Progenitor cell of endocrine pancreas (in vitro differentiated cells): Measurements from ENCODE around the gene SPPL3. TPM values are rescaled to one million over a fixed set of nuclear protein-coding genes. Genes with fewer than 3 reads are reported as not detected.

ENCODE experiments used
- DNase-seq: peaks from one replicate; pipeline ENCODE4 v3.0.0; 2021; ENCODE audit warnings: low spot score; ENCODE audit not compliant: unreplicated experiment
- H3K27ac Mint-ChIP-seq: 2 replicates; pipeline ENCODE4 v1.8.0; 2021; ENCODE audit warnings: mild to moderate bottlenecking, moderate library complexity, mixed read lengths
- H3K27me3 Mint-ChIP-seq: 2 replicates; pipeline ENCODE4 v1.8.0; 2021; ENCODE audit warnings: mixed read lengths
- H3K36me3 Mint-ChIP-seq: 2 replicates; pipeline ENCODE4 v1.8.0; 2022; ENCODE audit warnings: mixed read lengths; ENCODE audit not compliant: insufficient read depth
- H3K4me1 Mint-ChIP-seq: 2 replicates; pipeline ENCODE4 v1.8.0; 2021; ENCODE audit warnings: low read depth, mixed read lengths
- H3K4me3 Mint-ChIP-seq: 2 replicates; pipeline ENCODE4 v1.8.0; 2021; ENCODE audit warnings: low read depth, mild to moderate bottlenecking, moderate library complexity, mixed read lengths
- H3K9me3 Mint-ChIP-seq: 2 replicates; pipeline ENCODE4 v1.8.0; 2021; ENCODE audit warnings: low read depth, mixed read lengths
- total RNA-seq: library from RNA; stranded (reverse); gene quantifications from 2 replicates; pipeline ENCODE4 v1.2.1, GENCODE V29; 2021
- TF ChIP-seq, protein P1 (sequence below): fragments of 200-600 bp; sonication (generic); IDR thresholded peaks from one replicate; pipeline ENCODE4 v1.5.0; 2021; ENCODE audit warnings: antibody characterized with exemption, mild to moderate bottlenecking; ENCODE audit not compliant: unreplicated experiment

SPPL3 gene
- total RNA-seq, 1 donor from 2014 or later = 70.2 TPM

DNA sequence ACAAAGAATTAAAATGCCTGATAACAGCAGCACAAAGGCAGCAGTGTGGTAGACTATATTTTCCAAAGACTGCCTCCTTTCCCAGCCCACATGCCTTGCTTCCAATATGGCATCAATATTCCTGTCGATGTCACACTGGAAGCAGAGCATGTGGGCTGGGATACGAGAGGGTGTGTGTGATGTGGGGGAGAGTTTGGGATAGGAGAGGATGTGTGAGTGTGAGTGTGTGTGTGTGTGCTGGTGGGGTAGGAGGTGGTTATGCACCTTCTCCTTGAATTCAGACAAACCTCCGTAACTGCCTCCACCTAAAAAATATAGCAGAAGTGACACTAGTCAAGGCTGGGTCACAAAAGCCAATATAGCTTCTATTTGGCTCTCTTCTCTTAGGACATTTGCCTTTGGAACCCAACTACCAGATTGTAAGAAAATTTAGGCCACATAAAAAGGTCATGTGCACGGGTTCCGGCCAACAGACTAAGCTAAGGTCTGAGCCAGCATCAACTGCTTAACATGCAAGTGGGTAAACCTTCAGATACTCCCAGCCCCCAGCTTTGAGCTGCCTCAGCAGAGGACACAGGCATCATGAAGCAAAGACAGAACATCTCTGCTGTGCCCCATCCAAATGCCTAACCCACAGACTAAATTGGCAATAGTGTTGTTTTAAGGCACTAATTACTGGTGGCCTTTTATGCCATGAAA lies 29.5 kb downstream of the SPPL3 start:
- Mint-ChIP-seq H3K4me3 (no peak overlapping the region), H3K4me1 (peaks cover 7% of the 10 kb centered on the region), H3K36me3 (peaks cover 4% of the 10 kb centered on the region), H3K9me3 (no peaks in the 10 kb centered on the region), H3K27ac (no peak overlapping the region), H3K27me3 (no peaks in the 10 kb centered on the region)
- TF ChIP-seq, protein P1, sequence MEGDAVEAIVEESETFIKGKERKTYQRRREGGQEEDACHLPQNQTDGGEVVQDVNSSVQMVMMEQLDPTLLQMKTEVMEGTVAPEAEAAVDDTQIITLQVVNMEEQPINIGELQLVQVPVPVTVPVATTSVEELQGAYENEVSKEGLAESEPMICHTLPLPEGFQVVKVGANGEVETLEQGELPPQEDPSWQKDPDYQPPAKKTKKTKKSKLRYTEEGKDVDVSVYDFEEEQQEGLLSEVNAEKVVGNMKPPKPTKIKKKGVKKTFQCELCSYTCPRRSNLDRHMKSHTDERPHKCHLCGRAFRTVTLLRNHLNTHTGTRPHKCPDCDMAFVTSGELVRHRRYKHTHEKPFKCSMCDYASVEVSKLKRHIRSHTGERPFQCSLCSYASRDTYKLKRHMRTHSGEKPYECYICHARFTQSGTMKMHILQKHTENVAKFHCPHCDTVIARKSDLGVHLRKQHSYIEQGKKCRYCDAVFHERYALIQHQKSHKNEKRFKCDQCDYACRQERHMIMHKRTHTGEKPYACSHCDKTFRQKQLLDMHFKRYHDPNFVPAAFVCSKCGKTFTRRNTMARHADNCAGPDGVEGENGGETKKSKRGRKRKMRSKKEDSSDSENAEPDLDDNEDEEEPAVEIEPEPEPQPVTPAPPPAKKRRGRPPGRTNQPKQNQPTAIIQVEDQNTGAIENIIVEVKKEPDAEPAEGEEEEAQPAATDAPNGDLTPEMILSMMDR = no peak
- no peak for DNase-seq

DNA sequence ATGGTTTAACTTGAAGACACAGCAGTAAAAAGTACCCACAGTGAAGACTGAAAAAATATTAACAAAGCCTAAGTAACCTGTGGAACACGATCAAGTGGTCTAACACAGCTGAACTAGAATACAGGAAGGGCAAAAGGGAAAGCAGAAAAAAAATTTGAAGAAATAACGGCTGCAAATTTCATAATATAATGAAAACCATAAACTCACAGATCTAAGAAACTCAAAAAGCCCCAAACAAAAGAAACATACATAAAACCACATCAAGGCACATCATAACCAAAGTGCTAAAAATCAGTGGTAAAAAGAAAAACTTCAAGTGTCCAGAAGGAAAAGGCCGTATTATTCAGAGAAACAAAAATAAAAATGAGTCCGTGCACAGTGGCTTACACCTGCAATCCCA lies 30.9 kb downstream of the SPPL3 start:
- peaks cover 4% of the 10 kb centered on the region for H3K4me1 Mint-ChIP-seq

DNA sequence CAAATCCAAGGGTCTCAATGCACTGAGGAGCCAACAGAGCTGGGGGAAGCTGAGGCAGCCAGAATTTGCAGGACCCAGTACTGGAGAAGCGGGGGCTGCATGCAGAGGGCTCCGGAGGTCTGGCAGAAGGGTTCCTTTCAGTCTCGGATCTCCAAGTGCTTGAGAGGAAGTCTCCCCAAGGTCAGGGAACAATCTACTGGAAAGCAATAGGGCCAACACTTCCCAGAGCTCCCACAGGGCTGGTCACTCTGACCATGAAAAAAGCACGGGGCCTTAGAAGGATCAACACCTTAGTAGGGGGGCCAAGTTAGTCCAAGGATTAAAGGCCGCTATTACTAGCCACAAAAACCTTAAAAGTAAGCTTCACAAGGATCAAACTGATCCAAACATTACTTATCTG lies 31.7 kb downstream of the SPPL3 start:
- H3K4me1 Mint-ChIP-seq = peaks cover 4% of the 10 kb centered on the region
- H3K9me3 Mint-ChIP-seq = no peaks in the 10 kb centered on the region
- TF ChIP-seq, protein P1 = no peak
- no peak overlapping the region for H3K27ac Mint-ChIP-seq
- peaks cover 4% of the 10 kb centered on the region for H3K36me3 Mint-ChIP-seq
- no peak for DNase-seq
- no peaks in the 10 kb centered on the region for H3K27me3 Mint-ChIP-seq
- no peak overlapping the region for H3K4me3 Mint-ChIP-seq

More for the DNA sequence above, 30.9 kb downstream of the SPPL3 start:
- no peak overlapping the region for H3K27ac Mint-ChIP-seq
- H3K27me3 Mint-ChIP-seq = no peaks in the 10 kb centered on the region
- no peaks in the 10 kb centered on the region for H3K9me3 Mint-ChIP-seq
- peaks cover 4% of the 10 kb centered on the region for H3K36me3 Mint-ChIP-seq
- no peak overlapping the region for H3K4me3 Mint-ChIP-seq
- no peak for DNase-seq
- TF ChIP-seq, protein P1 = no peak

DNA sequence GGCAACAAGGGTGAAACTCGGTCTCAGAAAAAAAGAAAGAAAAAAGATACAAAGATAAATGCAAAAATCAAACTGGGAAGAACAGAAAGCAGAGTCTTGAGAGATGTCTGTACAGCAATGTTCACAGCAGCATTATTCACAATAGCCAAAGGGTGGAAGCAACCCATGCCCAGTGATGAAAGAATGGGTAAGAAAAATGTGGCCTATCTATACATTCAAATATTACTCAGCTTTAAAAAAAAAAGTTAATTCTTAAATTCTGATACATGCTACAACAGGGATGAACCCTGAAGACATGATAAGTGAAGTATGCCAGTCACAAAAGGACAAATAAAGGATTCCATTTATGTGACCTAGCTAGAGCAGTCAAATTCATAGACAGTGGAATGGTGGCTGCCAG lies 33.7 kb downstream of the SPPL3 start:
- TF ChIP-seq, protein P1 = no peak
- no peak overlapping the region for H3K4me3 Mint-ChIP-seq
- no peak overlapping the region for H3K27ac Mint-ChIP-seq
- no peaks in the 10 kb centered on the region for H3K9me3 Mint-ChIP-seq
- H3K36me3 Mint-ChIP-seq = peaks cover 3% of the 10 kb centered on the region
- peaks cover 1% of the 10 kb centered on the region for H3K4me1 Mint-ChIP-seq
- no peaks in the 10 kb centered on the region for H3K27me3 Mint-ChIP-seq
- DNase-seq = no peak

DNA sequence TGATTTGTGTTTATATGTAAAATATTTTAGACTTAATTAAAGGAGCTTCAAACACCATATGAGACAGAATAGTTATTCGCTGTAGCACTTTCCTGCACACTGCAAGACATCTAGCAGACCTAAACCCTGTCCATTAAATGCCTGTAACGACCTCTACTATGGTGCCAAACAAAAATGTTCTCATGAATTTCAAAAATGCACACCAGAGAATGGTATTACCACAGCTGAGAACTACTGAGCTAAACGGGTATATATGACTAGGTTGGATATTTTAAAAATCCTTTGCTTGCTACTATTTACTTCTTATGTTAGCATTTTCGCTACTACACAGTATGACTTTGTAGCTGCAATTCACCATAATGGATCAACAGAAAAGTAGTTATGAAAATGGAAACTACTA lies 34.8 kb downstream of the SPPL3 start:
- H3K4me1 Mint-ChIP-seq = peaks cover 1% of the 10 kb centered on the region
- DNase-seq = no peak
- TF ChIP-seq, protein P1 = no peak
- H3K27me3 Mint-ChIP-seq = no peaks in the 10 kb centered on the region
- H3K27ac Mint-ChIP-seq = no peak overlapping the region
- peaks cover 3% of the 10 kb centered on the region for H3K36me3 Mint-ChIP-seq
- H3K9me3 Mint-ChIP-seq = no peaks in the 10 kb centered on the region
- no peak overlapping the region for H3K4me3 Mint-ChIP-seq
